ENCODE data around the gene STK32C.

- TF ChIP-seq EZH2 (IDR thresholded peaks at IDR 0.05; ENCODE audit: insufficient read depth, poor library complexity, severe bottlenecking), result no peak
- no peak for TF ChIP-seq EZH2phosphoT487 (IDR thresholded peaks at IDR 0.05; ENCODE audit: insufficient read depth, low read depth)
Observed at GRCh38 chr10:132326344-132326889, 18.7 kb upstream of the STK32C start.

Measured in GM23248 (cell line).